Neural crest cell (in vitro differentiated cells): ENCODE measurements around the gene RABL3. TPM values are rescaled to one million over a fixed set of nuclear protein-coding genes. Genes with fewer than 3 reads are reported as not detected.

Source experiments
- DNase-seq: peaks from one replicate; pipeline ENCODE4 v3.0.0; 2021; ENCODE audit warnings: low read depth, mixed read lengths, low spot score
- H3K27ac Mint-ChIP-seq: one replicate; pipeline ENCODE4 v1.8.0; 2021; ENCODE audit warnings: mild to moderate bottlenecking, mixed read lengths; ENCODE audit not compliant: unreplicated experiment
- H3K27me3 Mint-ChIP-seq: 2 replicates; pipeline ENCODE4 v1.8.0; 2021; ENCODE audit warnings: low read depth, mild to moderate bottlenecking, mixed read lengths
- H3K36me3 Mint-ChIP-seq: 2 replicates; pipeline ENCODE4 v1.8.0; 2021; ENCODE audit warnings: low read depth, mild to moderate bottlenecking, mixed read lengths
- H3K4me1 Mint-ChIP-seq: 2 replicates; pipeline ENCODE4 v1.8.0; 2021; ENCODE audit warnings: mixed read lengths
- H3K4me3 Mint-ChIP-seq: one replicate; pipeline ENCODE4 v1.8.0; 2021; ENCODE audit warnings: mild to moderate bottlenecking, mixed read lengths
- H3K9me3 Mint-ChIP-seq: 2 replicates; pipeline ENCODE4 v1.8.0; 2021; ENCODE audit warnings: mixed read lengths
- CTCF ChIP-seq: fragments of 200-600 bp; sonication (generic); conservative IDR thresholded peaks from 2 replicates; pipeline ENCODE4 v1.5.0; 2021; ENCODE audit warnings: antibody characterized with exemption, mild to moderate bottlenecking
- total RNA-seq: library from RNA; stranded (reverse); gene quantifications from 2 replicates; pipeline ENCODE4 v1.2.1, GENCODE V29; 2021

Gene RABL3
- total RNA-seq, 1 donor from 2014 or later, result 16.5 TPM

GRCh38 chr3:120688121-120688520 lies 54.2 kb downstream of the RABL3 start:
- no peak for DNase-seq
- no peaks in the 10 kb centered on the region for H3K9me3 Mint-ChIP-seq
- no peaks in the 10 kb centered on the region for H3K27me3 Mint-ChIP-seq
- TF ChIP-seq CTCF, result no peak
- H3K4me1 Mint-ChIP-seq, result peaks cover 2% of the 10 kb centered on the region
- H3K36me3 Mint-ChIP-seq, result peaks cover 5% of the 10 kb centered on the region
- no peak overlapping the region for H3K27ac Mint-ChIP-seq
- H3K4me3 Mint-ChIP-seq, result no peak overlapping the region

DNA sequence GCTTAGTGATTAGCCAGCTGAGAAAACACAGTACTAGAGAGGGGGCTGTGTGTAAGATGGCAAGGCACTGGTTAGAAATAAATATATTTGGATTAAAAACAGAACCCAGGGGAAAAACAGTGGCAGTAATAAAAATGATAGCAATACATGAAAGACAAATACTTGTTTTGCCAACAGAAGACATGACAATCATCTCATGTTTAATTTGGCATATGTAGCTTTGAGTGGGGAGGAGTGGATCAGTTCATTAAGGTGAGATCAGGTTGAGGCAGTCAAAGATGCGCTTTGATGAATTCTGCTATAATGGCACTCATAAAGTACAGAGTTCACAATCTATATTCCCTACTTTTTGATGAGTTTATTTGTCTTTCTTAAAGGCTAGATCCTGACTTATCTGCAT lies 56.9 kb downstream of the RABL3 start:
- Mint-ChIP-seq H3K36me3 (peaks cover 3% of the 10 kb centered on the region), H3K9me3 (no peaks in the 10 kb centered on the region), H3K27ac (no peak overlapping the region), H3K27me3 (no peaks in the 10 kb centered on the region), H3K4me3 (no peak overlapping the region), H3K4me1 (peaks cover 18% of the 10 kb centered on the region)
- no peak for DNase-seq
- TF ChIP-seq CTCF, result no peak

- Mint-ChIP-seq H3K27me3 (no peaks in the 10 kb centered on the region), H3K27ac (no peak overlapping the region), H3K4me3 (no peak overlapping the region), H3K4me1 (peaks cover 22% of the 10 kb centered on the region), H3K9me3 (no peaks in the 10 kb centered on the region), H3K36me3 (peaks cover 3% of the 10 kb centered on the region)
- no peak for TF ChIP-seq CTCF
- no peak for DNase-seq
Observed at GRCh38 chr3:120684896-120685295, 57.4 kb downstream of the RABL3 start.

GRCh38 chr3:120683671-120684301 lies 58.5 kb downstream of the RABL3 start:
- Mint-ChIP-seq H3K27ac (no peak overlapping the region), H3K4me3 (no peak overlapping the region), H3K36me3 (peaks cover 3% of the 10 kb centered on the region), H3K9me3 (no peaks in the 10 kb centered on the region), H3K4me1 (peaks cover 33% of the 10 kb centered on the region), H3K27me3 (no peaks in the 10 kb centered on the region)
- no peak for TF ChIP-seq CTCF
- no peak for DNase-seq

DNA sequence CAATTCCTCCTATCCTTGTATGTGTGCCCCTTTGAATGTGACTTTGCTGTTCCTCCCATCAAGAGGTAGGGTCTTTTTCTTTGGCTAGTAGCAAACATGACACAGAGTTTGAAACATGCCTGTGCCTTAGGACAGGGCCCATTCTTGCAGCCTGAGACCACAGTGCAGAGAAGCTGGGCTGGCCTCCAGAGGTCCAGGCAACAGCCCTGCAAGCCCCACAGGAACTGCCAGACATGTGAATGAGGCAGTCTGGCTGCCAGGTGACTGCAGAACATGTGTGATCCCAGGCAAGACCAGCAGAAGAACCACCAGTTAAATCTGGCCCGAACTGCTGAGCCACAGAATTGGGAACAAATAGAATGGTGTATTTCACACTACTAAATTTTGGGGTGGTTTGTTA lies 59.1 kb downstream of the RABL3 start:
- peaks cover 39% of the 10 kb centered on the region for H3K4me1 Mint-ChIP-seq

More for the DNA sequence above, 59.1 kb downstream of the RABL3 start:
- no peak overlapping the region for H3K27ac Mint-ChIP-seq
- no peak overlapping the region for H3K4me3 Mint-ChIP-seq
- no peaks in the 10 kb centered on the region for H3K27me3 Mint-ChIP-seq
- no peak for TF ChIP-seq CTCF
- DNase-seq, result no peak
- peaks cover 3% of the 10 kb centered on the region for H3K36me3 Mint-ChIP-seq
- no peaks in the 10 kb centered on the region for H3K9me3 Mint-ChIP-seq
